WTC11 (cell line): ENCODE measurements around the gene MEGF11.

Experiments used
- EMX1 ChIP-seq: fragments of 250-450 bp; sonication (Bioruptor Pico); IDR thresholded peaks from 2 replicates; pipeline ENCODE4 v1.8.0; 2021; ENCODE audit warnings: mild to moderate bottlenecking
- NFYB ChIP-seq: sonication (generic); formaldehyde crosslinking; conservative IDR thresholded peaks from 2 replicates; pipeline ENCODE4 v1.8.0; 2022; ENCODE audit warnings: low read depth, missing genetic modification reagents
- TF ChIP-seq, protein P1 (sequence below): fragments of 200-600 bp; IDR thresholded peaks from 2 replicates; pipeline ENCODE4 v1.8.0; 2022; ENCODE audit warnings: antibody characterized with exemption
- TF ChIP-seq, protein P2 (sequence below): fragments of 250-450 bp; sonication (Bioruptor Pico); conservative IDR thresholded peaks from 2 replicates; pipeline ENCODE4 v1.9.0; 2021; ENCODE audit warnings: mild to moderate bottlenecking
- TF ChIP-seq, protein P3 (sequence below): sonication (generic); formaldehyde crosslinking; IDR thresholded peaks from 2 replicates; pipeline ENCODE4 v1.8.1; 2022; ENCODE audit warnings: mild to moderate bottlenecking, missing genetic modification reagents, moderate library complexity, borderline replicate concordance
- TF ChIP-seq, protein P4 (sequence below): sonication (generic); formaldehyde crosslinking; IDR thresholded peaks from 2 replicates; pipeline ENCODE4 v1.8.0; 2023; ENCODE audit warnings: mild to moderate bottlenecking, missing genetic modification reagents

DNA sequence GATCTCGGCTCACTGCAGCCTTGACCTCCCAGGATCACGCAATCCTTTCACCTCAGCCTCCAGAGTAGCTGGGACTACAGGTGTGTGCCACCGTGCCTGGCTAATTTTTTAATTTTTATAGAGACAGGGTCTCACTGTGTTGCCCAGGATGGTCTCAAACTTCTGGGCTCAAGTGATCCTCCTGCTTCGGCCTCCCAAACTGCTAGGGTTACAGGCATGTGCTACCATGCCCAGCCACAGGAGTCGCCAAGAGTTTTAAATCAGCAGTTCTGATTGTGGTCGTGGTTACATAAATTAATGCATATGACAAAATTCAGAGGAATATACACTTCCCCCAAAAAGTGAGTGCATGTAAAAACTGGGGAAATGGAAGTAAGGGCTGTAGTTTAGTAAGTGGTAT is 32.9 kb downstream of the MEGF11 start:
- no peak for TF ChIP-seq EMX1 (CRISPR knock-in tag)
- TF ChIP-seq, protein P1, sequence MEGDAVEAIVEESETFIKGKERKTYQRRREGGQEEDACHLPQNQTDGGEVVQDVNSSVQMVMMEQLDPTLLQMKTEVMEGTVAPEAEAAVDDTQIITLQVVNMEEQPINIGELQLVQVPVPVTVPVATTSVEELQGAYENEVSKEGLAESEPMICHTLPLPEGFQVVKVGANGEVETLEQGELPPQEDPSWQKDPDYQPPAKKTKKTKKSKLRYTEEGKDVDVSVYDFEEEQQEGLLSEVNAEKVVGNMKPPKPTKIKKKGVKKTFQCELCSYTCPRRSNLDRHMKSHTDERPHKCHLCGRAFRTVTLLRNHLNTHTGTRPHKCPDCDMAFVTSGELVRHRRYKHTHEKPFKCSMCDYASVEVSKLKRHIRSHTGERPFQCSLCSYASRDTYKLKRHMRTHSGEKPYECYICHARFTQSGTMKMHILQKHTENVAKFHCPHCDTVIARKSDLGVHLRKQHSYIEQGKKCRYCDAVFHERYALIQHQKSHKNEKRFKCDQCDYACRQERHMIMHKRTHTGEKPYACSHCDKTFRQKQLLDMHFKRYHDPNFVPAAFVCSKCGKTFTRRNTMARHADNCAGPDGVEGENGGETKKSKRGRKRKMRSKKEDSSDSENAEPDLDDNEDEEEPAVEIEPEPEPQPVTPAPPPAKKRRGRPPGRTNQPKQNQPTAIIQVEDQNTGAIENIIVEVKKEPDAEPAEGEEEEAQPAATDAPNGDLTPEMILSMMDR = no peak
- TF ChIP-seq, protein P2, sequence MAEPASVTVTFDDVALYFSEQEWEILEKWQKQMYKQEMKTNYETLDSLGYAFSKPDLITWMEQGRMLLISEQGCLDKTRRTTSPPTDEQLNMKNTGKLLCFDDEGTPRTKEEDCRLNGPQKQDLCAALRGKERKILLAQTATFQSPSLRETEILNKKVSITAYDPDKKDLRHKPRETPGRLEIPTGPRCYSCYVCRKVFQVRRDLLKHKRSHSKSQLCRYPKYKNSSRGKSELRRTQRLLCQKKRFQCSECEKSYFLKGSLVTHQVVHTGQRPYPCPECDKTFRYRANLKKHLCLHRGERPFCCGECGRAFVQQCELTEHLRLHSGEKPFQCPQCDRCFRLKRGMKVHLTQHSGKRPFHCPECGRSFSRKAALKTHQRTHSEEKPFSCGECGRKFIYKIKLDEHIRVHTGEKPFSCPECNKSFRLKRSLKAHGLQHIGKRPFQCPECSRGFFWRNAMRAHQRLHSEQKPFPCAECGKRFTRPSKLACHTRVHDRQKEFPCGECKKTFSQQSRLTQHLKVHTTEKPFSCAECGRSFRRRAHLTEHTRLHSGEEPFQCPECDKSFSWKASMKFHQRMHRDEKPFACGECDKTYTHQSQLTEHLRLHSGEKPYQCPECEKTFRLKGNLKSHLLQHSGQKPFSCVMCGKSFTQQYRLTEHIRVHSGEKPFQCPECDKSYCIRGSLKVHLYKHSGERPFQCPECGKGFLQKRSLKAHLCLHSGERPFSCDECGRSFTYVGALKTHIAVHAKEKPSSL (CRISPR knock-in tag) = no peak
- TF ChIP-seq, protein P3, sequence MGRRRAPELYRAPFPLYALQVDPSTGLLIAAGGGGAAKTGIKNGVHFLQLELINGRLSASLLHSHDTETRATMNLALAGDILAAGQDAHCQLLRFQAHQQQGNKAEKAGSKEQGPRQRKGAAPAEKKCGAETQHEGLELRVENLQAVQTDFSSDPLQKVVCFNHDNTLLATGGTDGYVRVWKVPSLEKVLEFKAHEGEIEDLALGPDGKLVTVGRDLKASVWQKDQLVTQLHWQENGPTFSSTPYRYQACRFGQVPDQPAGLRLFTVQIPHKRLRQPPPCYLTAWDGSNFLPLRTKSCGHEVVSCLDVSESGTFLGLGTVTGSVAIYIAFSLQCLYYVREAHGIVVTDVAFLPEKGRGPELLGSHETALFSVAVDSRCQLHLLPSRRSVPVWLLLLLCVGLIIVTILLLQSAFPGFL = no peak
- TF ChIP-seq, protein P4, sequence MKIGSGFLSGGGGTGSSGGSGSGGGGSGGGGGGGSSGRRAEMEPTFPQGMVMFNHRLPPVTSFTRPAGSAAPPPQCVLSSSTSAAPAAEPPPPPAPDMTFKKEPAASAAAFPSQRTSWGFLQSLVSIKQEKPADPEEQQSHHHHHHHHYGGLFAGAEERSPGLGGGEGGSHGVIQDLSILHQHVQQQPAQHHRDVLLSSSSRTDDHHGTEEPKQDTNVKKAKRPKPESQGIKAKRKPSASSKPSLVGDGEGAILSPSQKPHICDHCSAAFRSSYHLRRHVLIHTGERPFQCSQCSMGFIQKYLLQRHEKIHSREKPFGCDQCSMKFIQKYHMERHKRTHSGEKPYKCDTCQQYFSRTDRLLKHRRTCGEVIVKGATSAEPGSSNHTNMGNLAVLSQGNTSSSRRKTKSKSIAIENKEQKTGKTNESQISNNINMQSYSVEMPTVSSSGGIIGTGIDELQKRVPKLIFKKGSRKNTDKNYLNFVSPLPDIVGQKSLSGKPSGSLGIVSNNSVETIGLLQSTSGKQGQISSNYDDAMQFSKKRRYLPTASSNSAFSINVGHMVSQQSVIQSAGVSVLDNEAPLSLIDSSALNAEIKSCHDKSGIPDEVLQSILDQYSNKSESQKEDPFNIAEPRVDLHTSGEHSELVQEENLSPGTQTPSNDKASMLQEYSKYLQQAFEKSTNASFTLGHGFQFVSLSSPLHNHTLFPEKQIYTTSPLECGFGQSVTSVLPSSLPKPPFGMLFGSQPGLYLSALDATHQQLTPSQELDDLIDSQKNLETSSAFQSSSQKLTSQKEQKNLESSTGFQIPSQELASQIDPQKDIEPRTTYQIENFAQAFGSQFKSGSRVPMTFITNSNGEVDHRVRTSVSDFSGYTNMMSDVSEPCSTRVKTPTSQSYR = no peak
- TF ChIP-seq NFYB (CRISPR knock-in tag) = no peak
